Medulla oblongata (tissue), 1 donor: ENCODE data around the gene SEPTIN2.
"Not testable (repeated sequence)": the region's sequence is repeated elsewhere in the genome, so short reads cannot be mapped to it uniquely, and the experiment has no call there.

Experiments
- DNase-seq: peaks from one replicate; pipeline ENCODE4 v3.0.0-alpha.2; 2015; ENCODE audit errors: extremely low spot score

SEPTIN2 gene

DNA sequence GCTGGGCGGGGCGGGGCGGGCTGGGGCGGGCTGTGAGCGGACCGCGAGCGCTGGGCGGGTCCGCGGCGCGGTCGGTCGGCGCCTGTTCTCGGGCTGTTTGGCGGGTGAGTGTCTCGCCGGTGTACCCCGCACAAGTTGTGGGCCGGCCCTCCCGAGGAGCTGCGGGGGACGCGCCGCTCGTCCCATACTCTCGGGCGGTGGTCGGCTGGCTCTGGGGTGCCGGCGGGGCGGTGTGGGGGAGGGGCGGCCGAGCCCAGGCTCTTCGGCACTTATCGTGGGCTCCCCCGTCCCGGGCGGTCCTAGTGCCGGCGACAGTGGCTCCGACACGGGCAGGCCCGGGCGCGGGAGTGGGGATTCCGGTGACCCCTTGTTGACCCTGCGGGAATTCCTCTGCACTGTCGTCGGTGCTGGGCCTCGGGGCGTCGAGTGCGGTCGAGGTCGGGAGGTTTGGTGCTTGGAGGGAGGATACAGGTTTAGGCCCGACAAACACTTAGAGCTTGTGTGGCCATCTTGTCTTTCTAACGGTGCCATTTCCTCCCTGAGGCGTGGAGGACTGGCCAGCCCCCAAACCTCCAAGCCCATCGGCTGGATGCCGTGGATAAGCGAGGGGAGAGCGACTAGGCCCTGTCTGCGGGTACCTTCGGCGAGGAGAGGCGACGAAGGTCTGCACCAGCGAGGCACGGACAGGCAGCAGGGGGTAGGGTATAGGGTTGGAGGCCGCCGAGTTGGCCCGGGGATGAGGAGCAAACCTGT lies at the start of gene SEPTIN2:
TSS of gene SEPTIN2 (plus strand) at position 47 of the 753 bp plus-strand sequence. CDS start 8,308 bp downstream, outside the sequence.
- DNase-seq = peak; percentile 70

DNA sequence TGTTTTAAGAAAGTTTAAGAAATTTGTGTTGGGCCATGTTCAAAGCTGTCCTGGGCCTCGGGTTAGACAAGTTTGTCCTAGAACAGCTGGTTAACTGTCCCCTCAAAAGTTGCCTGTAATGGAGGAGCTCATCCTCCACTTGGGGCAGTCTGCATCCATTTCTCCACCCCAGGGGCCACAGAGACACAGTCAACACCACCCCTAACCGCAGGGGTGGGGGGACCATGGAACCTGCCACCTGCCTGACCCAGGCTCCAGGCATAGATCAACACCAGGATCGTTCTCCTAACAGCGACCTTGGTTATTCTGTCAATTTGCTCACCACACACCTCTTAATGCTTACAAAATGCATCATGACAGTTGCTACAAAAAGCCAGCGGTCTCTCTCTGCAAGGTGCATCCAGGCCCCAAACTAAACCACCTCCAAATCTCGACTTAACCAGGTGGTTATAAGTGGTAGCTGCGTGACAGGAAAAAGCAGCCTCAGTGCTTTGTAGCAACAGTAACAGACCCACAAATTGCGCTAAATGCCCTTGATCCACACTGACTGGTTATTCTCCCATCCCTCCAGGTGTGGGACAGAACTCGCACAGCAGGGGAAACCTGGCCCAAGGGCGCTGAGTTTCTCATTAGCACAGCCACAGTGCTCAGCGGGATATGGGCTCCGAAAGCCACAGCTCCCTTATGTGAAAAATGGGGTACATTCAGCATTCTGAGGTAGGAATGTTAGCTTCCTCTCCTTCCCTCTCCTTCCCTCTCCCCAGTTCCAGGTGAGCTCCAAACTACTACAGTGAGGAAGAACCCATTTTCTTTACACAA lies 48.3 kb upstream of the SEPTIN2 start:
- no peak for DNase-seq

DNA sequence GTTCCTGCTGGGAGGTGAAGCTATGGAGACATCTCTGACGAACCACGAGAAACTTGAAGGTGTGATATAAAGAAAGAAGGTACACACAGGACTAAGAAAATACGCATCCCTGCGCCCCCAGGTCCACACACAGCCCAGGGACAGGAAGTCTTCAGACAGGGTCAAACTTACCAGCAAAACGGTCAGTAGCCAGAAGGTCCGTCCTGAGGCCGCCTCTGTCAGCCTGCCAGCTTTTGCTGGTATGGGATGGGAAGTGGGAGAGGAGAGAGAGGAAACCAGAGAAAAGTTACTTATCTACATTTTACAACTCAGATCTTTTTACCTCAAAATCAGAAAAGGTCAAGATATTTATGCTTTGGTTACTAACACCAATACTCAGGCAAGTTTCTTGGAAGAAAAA lies 47.4 kb upstream of the SEPTIN2 start:
- no peak for DNase-seq

GRCh38 chr2:241268716-241269445 lies 46.8 kb upstream of the SEPTIN2 start:
- no peak for DNase-seq

GRCh38 chr2:241269707-241270520 lies 45.8 kb upstream of the SEPTIN2 start:
- no peak for DNase-seq

DNA sequence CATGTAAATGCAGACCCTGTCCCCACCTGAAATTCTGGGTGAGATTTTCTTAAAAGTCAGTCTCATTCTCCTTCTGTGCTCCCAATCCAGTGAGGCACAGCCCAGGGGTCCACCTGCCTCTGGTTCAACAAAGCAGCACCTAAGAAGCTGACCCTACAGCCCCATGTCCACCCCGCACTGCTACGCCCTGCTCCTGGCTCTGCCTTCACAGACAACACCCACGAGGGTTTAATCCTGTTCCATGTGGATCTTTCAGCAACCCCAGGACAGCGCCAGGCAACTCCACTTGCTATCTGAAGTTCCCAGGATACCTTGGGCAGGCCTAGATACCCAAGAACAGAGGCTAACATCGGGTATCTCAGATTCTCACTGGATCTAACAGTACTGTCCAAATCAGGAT lies 45.2 kb upstream of the SEPTIN2 start:
- DNase-seq = no peak

DNA sequence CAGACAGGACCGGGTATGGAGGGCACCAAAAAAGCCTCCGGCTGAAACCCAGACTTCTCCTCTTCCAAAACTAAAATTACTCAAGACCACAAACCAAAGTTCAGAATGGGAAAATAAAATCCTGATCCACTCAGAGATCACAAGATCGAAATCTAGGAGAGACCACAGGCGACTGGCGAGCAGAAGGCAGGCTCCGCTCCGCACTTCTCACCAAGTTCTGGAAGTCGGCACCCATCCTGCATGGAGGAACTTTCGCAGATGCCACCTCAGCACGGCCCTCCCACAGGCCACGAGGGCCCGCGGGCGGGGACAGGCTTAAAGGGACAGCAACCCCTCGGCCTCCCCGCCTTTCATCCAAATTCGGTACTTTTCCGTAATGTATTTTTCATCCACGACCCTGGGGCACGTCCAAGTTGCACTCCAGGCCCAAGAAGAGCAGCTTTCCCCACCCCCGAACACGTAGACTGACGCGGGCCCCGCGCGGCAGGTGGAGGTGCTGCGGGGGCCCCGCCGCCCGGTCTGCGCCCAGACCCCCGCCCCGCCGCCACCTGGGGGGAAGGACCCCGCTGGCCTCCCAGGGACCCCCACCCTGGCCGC lies 43.9 kb upstream of the SEPTIN2 start:
- peak; percentile 90 for DNase-seq

- DNase-seq = peak; percentile 56
Measured at GRCh38 chr2:241272303-241273209, 43.2 kb upstream of the SEPTIN2 start.

DNA sequence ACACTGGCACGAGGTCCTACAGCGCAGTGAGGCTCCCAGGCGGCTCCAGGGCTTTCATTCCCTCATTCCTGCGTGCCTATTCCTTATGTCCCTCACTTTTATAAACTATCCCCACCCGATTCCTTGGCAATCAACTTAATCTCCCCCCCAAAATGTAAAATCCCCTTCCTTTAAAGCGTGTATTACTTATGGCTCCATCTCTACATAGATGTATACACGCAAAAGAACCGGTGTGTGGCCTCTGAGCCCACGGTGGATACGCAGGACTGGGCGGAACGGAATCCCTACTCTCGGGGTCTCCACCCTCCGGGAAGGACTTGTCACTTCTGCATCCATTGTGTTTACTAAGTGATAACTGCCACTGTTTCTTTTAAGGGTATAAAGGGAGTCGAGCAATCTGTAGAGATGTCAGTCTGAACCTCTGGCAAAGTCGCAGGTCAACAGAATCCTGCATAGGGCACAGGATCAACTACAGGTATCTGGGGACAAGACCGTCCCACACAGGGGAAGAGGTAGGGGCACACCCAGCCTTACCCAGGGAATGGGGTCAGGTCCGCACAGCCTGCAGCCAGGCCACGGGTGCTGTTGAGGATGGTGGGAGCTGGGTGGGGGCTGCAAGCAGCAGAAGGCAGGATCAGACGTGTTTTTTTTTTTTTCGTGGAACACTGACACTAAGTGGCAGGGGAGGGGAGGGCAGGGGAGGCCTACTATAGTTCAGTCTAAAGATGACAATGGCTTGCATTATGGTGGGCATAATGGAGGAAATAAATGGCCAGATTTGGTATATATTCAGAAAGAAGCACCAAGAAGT lies 42.3 kb upstream of the SEPTIN2 start:
- no peak for DNase-seq

DNA sequence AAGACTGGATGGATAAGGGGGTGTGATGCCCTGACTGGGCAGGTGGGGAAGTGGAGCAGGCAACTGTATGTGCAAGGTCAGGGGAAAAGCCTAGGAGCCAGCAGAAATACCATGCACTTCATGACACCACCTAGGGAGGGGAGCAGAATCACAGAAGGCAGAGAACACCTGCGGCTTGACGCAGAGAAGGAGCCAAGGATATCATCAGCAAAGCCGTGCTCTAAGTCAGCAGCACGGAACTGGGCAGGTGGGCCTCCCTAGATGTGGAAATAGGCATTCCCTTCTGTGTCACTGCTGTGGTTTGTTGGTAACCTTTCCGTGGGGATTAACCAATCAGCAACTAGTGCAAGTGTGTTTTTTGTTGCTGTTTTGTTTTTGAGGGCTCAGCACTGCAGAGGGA lies 41.6 kb upstream of the SEPTIN2 start:
- no peak for DNase-seq

DNA sequence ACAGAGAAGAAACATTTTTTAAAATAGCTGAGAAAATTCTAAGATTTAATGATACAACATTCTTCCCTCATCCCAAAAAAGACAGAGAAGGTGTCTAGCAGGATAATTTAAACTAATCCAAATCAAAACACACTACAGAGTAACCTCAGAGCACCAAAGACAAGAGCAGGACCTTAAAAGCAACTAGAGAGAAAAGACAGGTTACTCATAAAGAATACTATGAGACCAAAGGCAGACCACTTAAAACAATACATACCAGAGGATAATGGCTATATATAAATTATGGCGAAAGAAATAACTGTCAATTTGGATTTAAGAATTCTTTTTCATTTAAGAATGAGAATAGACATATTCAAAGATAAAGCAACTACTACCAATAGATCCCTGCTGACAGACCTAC lies 40.2 kb upstream of the SEPTIN2 start:
- DNase-seq = no peak

- DNase-seq = no peak
Measured at GRCh38 chr2:241275910-241276309, 39.8 kb upstream of the SEPTIN2 start.

DNA sequence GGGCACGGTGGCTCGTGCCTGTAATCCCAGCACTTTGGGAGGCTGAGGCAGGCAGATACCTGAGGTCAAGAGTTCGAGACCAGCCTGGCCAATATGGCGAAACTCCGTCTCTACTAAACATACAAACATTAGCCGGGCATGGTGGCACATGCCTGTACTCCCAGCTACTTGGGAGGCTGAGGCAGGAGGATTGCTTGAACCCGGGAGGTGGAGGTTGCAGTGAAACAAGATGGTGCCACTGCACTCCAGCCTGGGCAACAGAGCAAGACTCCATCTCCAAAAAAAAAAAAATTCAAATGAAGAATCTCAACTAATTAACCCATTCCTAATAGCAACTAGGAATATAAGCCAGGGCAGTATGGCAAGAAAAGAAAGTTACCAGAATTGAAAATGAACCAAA lies 37.4 kb upstream of the SEPTIN2 start:
- DNase-seq = not testable (repeated sequence)

DNA sequence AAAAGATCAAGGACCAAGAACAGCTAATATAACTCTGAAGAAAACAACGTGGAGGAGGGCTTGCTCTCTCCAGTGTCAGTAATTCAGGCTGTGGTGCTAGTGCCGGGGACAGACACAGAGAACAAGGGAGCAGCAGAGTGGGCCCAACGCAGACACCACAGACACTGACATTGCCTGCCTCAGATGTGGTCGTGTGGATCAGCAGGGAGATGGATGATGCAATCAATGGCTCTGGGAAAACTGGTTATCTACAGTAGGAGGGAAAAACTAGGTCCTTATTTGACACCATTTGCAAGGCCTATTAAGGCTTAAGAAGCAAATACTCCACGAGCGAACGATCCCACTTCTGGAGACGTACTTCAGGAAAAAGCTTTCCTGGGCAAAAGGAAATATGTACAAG lies 36.3 kb upstream of the SEPTIN2 start:
- DNase-seq = no peak

- no peak for DNase-seq
Measured at GRCh38 chr2:241279828-241280227, 35.9 kb upstream of the SEPTIN2 start.

- DNase-seq = no peak
Measured at GRCh38 chr2:241280291-241280690, 35.4 kb upstream of the SEPTIN2 start.

- DNase-seq = peak; percentile 18
Measured at GRCh38 chr2:241282555-241282954, 33.2 kb upstream of the SEPTIN2 start.

GRCh38 chr2:241285596-241285995 lies 30.1 kb upstream of the SEPTIN2 start:
- DNase-seq = no peak
